ENCODE results near the gene NSMCE1. TPM values are rescaled to one million over a fixed set of nuclear protein-coding genes. Genes with fewer than 3 reads are reported as not detected.

NSMCE1 gene
- total and polyA plus RNA-seq, 2 of the 8 experiments (the other 6 are each of a cell fraction or from before 2014, with no cell fraction given): 8.1 to 16.6 TPM

DNA sequence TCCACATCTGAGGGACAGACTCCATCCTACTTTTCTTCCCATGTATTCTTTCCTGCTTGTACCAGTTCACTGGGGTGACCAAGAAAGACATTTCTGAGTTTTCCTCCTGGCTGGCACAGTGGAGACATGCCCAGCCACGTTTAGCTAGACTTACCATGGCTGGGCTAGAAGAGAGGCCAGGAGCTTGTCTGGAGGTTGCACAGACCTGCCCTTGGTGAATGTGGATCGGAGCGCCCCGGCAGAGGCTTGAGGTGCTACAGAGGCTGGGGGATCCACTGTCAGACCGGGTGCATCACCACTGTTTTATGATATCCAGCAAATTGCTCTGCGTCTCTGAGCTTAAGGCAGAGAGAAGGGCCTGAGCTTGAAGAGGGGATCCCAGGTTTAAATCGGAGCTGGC lies 48.7 kb upstream of the NSMCE1 start:
- DNase-seq (ENCODE audit: low read depth in 1 of 2, low spot score in 2 of 2) (no peak), FAIRE-seq (no peak)
- H3K23me2 ChIP-seq (ENCODE audit: low read depth, low read length): peaks cover 10% of the 10 kb centered on the region; the same call in 1 of the 2 replicates
- ChIA-PET CTCF (ENCODE audit: partially characterized antibody) (interaction anchor here (1.1 to 3.9 kb wide), 8 partner anchors 13 to 82 kb away, joined by 3 to 22 read pairs (median 6); no protein-coding TSS in a partner anchor), POLR2A (ENCODE audit: partially characterized antibody) (interaction anchor here (0.9 to 1.2 kb wide), 3 partner anchors 8 to 49 kb away, joined by 3 to 4 read pairs (median 3); no protein-coding TSS in a partner anchor)
- H3K4me1 ChIP-seq (replicated peaks in 1 of 4; ENCODE audit: control insufficient read depth in 3 of 4, insufficient read depth in 4 of 4, low read length in 3 of 4): peaks cover 8 to 20% (median 10%) of the 10 kb centered on the region in 4 experiments
- peaks cover 4 to 5% of the 10 kb centered on the region in 2 experiments for H4K20me1 ChIP-seq (replicated peaks in 1 of 2; ENCODE audit: control insufficient read depth in 1 of 2, insufficient read depth in 2 of 2, low read length in 2 of 2)
- peak overlapping the region; percentile 77; the same call in 1 of the 2 replicates for H4K8ac ChIP-seq (ENCODE audit: extremely low read depth, insufficient read depth, low read length)
- no peak overlapping the region for H4K5ac ChIP-seq (ENCODE audit: insufficient read length, low read depth, low read length)
- H3K9ac ChIP-seq (replicated peaks in 1 of 4; ENCODE audit: extremely low read depth in 1 of 4, low read depth in 3 of 4, low read length in 3 of 4): no peak overlapping the region
- no peaks in the 10 kb centered on the region for H3K9me3 ChIP-seq (ENCODE audit: insufficient read depth in 2 of 2, low read depth in 1 of 2, low read length in 1 of 2)
- H3K4ac ChIP-seq (replicated peaks; ENCODE audit: insufficient read length, low read depth, low read length): no peak overlapping the region
- no peak overlapping the region for H3K4me2 ChIP-seq (ENCODE audit: insufficient read depth in 1 of 2, low read depth in 2 of 2, low read length in 2 of 2)
- WGBS, 2 experiments (ENCODE audit: extremely low coverage in 1 of 2, insufficient coverage in 1 of 2, insufficient read length in 1 of 2, insufficient replicate concordance in 2 of 2, low coverage in 1 of 2, low lambda C conversion rate in 2 of 2, missing lambda C conversion rate in 1 of 2): 83% methylated on average over 7 of the region's 7 CpGs; no CpG with 5 or more reads in 1 of the 2 experiments
- H2BK120ac ChIP-seq (replicated peaks; ENCODE audit: low read depth, low read length): no peak overlapping the region
- H3K27ac ChIP-seq (ENCODE audit: low read depth, low read length): no peak overlapping the region
- H4K91ac ChIP-seq (replicated peaks; ENCODE audit: insufficient read length, low read length): no peak overlapping the region
- no peak overlapping the region; the same call in 1 of the 2 replicates for H3K18ac ChIP-seq (ENCODE audit: extremely low read depth, low read length)
- no peak overlapping the region for H2BK20ac ChIP-seq (ENCODE audit: low read length)
- H3K36me3 ChIP-seq (ENCODE audit: control insufficient read depth in 2 of 4, insufficient read depth in 4 of 4, low read length in 3 of 4): no peaks in the 10 kb centered on the region
- H2AFZ ChIP-seq (ENCODE audit: low read length): no peak overlapping the region
- H2BK12ac ChIP-seq (ENCODE audit: low read depth, low read length): no peak overlapping the region
- no peak overlapping the region for H3K14ac ChIP-seq (ENCODE audit: insufficient read length)
- H2AK5ac ChIP-seq (ENCODE audit: low read depth, low read length): no peak overlapping the region
- peaks cover 0 to 3% (median 2%) of the 10 kb centered on the region in 4 experiments; a peak in 3 of 7 replicates for H3K27me3 ChIP-seq (replicated peaks in 1 of 4; ENCODE audit: control insufficient read depth in 3 of 4, extremely low read depth in 1 of 4, insufficient read depth in 3 of 4, low read length in 3 of 4)
- peaks cover 17% of the 10 kb centered on the region for H3K79me1 ChIP-seq (ENCODE audit: low read depth, low read length)
- no peak overlapping the region for H3K56ac ChIP-seq (replicated peaks; ENCODE audit: insufficient read length, low read depth, low read length)
- peaks cover 0 to 54% of the 10 kb centered on the region in 2 experiments; a peak in 3 of 4 replicates for H3K79me2 ChIP-seq (ENCODE audit: control insufficient read depth in 1 of 2, insufficient read depth in 2 of 2, low read length in 2 of 2)
- H3K4me3 ChIP-seq (ENCODE audit: extremely low read depth in 1 of 4, insufficient read depth in 2 of 4, low read depth in 3 of 4, low read length in 4 of 4): no peak overlapping the region
- H2BK5ac ChIP-seq (ENCODE audit: low read depth, low read length): no peak overlapping the region
- H3K23ac ChIP-seq (ENCODE audit: insufficient read length): no peak overlapping the region
- 0 out of 2 replicates have a peak overlapping the region, but pooled peaks have one; percentile 36 for H2BK15ac ChIP-seq (ENCODE audit: low read length)
- TF ChIP-seq BRCA1 (IDR thresholded peaks at IDR 0.05; ENCODE audit: low read depth, low read length): no peak
- TF ChIP-seq SIN3A (conservative IDR thresholded peaks at IDR 0.05 in 1 of 2, IDR thresholded peaks at IDR 0.05 in 1 of 2; ENCODE audit: low read depth in 1 of 2, low read length in 2 of 2): no peak
- no peak for TF ChIP-seq NANOG (IDR thresholded peaks at IDR 0.05; ENCODE audit: insufficient read depth, low read depth, low read length, poor library complexity, severe bottlenecking)
- no peak for TF ChIP-seq TAF7 (optimal IDR thresholded peaks at IDR 0.05; ENCODE audit: borderline replicate concordance, low read depth, low read length)
- no peak for TF ChIP-seq TEAD4 (IDR thresholded peaks at IDR 0.05; ENCODE audit: low read depth, low read length)
- TF ChIP-seq TAF1 (IDR thresholded peaks at IDR 0.05; ENCODE audit: low read depth, low read length): no peak
- TF ChIP-seq KDM1A (IDR thresholded peaks at IDR 0.05; ENCODE audit: borderline replicate concordance, low read length): no peak
- TF ChIP-seq RXRA (IDR thresholded peaks at IDR 0.05; ENCODE audit: insufficient read depth, low read depth, low read length): no peak
- TF ChIP-seq SIRT6 (IDR thresholded peaks at IDR 0.05; ENCODE audit: low read length): no peak
- no peak for TF ChIP-seq KDM4A (IDR thresholded peaks at IDR 0.05; ENCODE audit: low read depth, low read length, severe bottlenecking)
- no peak for TF ChIP-seq RAD21 (IDR thresholded peaks at IDR 0.05 in 1 of 2, conservative IDR thresholded peaks at IDR 0.05 in 1 of 2; ENCODE audit: low read depth in 2 of 2, low read length in 2 of 2)
- no peak for TF ChIP-seq BCL11A (IDR thresholded peaks at IDR 0.05; ENCODE audit: low read depth in 2 of 2, low read length in 2 of 2)
- no peak for TF ChIP-seq CTBP2 (IDR thresholded peaks at IDR 0.05; ENCODE audit: borderline replicate concordance, insufficient read depth, insufficient read length, low read length)

Data from H1 (cell line).